T-helper 9 cell (primary cell): Measurements from ENCODE around the gene AGPAT2.

Experiments used
- DNase-seq: peaks from one replicate; pipeline ENCODE4 v3.0.0-alpha.2; 2020

Gene AGPAT2

DNA sequence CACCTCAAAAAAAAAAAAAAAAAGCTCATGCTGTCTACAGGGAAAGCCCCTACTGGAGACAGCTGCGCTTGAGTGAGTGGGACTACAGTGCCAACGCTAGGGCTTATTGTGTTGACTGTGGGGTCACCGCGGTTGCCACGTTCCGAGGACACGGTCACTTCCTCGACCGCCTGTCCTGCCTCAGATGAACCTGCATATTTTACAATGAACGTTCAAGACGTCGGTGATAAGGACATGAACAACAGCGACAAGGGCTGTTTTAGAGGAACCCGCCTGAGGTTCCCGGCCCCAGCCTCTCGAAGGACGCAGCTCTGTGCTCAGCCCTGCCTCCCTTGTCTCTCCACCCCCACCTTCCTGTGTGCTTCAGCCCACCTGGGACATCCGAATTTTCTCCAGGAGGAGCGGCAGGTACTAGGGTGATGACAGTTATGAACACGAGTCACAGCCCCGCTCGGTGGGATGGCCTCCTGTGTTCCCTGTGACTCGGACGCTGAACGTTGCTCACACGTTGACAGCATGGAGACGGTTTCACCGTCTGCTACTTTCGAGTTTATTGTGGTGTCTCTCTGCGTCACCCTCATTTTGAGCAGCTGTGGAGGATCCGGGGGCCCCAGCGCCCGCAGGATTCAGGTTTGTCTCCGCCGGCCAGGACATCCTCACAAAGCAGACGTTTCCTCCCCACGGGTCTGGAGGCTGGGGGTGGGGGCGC is 13.9 kb upstream of the AGPAT2 start:
- peak; percentile 35 for DNase-seq

DNA sequence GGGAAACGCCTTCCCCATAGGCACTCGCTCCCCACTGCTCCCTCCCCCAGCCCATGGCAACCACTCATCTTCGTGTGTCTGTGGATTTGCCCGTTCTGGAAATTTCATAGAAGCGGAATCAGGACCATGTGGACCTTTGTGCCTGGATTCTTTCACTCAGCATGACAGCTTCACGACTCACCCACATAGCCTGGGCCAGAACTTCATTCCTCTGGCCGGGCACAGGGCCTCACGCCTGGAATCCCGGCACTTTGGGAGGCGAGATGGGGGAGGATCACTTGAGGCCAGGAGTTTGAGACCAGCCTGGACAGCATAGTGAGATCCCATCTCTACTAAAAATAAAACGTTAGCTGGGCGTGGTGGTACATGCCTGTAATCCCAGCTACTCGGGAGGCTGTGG is 13.0 kb upstream of the AGPAT2 start:
- no peak for DNase-seq

DNA sequence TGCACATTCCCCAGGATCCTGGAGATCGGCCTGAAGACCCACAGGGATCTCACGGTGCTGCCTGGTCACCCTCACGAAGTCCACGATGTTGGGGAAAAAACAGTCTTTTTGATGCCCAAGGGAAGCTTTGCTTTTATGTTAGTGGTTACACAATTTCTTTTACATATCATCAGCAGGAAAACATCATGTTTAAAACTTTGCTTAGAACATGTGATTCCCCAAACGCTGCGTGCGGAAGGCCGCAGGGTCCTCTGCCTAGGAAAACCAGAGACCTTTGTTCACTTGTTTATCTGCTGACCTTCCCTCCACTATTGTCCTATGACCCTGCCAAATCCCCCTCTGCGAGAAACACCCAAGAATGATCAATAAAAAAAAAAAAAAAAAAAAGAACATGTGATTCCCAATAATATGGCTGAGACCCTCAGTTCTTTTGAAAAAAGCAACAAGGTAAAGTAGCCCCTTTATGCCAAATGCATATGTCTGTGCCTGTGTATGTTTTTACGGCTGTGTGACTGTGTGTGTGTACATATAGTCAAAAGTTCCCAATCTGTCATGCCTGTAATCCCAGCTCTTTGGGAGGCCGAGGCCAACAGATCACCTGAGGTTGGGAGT is 11.5 kb upstream of the AGPAT2 start:
- no peak for DNase-seq

- no peak for DNase-seq
Observed at GRCh38 chr9:136697821-136698526, 10.7 kb upstream of the AGPAT2 start.

DNA sequence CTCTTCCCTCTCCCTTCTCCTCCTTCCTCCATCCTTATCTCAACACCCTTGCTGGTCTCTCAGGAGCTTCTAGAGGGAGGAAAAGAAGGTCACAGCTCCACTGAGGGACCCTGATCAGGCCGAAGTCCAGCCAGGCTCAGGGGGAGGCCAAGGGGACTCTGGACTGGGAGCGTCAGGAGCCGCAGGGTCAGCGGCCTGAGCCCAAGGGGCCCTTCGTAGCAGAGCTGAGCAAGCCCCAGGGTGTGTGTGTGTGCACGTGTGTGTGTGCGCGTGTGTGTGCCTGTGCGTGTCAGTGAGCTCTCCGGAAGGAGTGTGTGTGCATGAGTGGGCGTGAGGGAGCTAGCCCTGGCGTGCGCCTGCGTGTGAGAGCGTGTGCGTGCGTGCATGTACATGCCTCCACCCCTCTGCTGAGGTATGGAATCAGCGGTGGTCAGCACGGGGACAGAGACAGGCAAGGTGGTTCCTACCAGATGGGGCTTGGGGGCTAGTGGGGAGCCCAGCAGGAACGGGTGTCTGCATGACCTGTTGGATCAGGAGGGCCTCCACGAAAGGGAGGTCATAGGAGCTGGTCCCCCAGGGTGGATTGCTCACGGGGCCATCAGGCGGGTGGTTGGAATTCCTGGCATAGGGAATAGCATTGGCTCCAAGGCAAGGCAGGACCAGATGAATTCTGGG is 10.0 kb upstream of the AGPAT2 start:
- DNase-seq = no peak

DNA sequence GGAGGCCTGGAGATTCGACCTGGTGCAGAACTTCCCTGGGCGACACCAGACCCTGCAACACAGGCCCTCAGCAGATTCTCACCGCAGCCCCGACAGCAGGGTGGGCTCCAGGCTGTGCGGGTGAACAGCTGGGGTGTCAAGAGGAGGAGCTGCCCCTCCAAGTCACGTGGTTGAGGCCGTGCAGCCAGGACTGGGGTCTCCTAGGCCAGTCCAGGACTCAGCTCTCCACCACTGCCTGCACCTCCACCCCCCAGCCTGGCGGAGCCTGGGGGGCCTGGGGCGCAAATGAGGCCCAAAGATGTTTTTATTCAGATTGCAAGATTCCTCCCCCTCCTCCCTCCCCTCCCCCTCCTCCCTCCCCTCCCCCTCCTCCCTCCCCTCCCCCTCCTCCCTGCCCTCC is 9.2 kb upstream of the AGPAT2 start:
- DNase-seq = no peak

GRCh38 chr9:136695955-136696354 is 8.7 kb upstream of the AGPAT2 start:
- DNase-seq = no peak

DNA sequence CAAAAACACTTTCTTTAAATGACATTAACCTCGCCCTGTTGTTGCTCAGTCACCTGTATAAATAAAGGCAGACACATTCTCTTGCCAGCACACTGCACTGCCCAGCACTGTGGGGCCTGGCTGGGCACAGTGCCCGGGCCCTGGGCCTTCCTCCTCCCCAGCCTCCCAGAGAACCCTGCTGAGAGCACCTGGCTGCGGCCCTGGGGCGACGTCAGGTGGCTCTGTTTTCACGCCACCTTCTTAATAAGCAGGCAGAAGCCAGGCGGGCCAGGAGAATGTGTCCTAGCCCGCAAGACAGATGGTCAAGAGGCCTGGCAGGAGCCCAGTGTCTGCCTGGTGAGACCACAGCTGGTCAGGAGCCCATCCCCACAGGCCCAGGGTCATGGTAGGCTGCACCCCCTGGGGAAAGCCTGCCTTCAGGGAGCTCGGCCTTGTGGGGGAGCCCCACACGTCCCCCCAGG is 8.2 kb upstream of the AGPAT2 start:
- no peak for DNase-seq

DNA sequence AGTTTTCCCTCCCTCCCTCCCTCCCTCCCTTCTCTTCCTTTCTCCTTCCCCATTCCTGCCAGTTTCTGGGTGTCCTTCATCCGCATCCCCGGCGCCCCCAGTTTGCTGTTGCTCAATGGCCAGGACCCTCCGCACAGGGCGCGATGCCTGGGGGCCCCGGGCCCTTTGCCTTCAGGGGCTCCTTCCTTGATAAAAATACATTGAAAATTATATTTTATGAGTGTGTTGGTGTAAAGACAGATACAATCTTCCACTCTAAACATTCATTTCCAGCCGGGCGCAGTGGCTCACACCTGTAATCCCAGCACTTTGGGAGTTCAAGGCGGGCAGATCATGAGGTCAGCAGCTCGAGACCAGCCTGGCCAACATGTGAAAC is 7.6 kb upstream of the AGPAT2 start:
- DNase-seq = no peak

DNA sequence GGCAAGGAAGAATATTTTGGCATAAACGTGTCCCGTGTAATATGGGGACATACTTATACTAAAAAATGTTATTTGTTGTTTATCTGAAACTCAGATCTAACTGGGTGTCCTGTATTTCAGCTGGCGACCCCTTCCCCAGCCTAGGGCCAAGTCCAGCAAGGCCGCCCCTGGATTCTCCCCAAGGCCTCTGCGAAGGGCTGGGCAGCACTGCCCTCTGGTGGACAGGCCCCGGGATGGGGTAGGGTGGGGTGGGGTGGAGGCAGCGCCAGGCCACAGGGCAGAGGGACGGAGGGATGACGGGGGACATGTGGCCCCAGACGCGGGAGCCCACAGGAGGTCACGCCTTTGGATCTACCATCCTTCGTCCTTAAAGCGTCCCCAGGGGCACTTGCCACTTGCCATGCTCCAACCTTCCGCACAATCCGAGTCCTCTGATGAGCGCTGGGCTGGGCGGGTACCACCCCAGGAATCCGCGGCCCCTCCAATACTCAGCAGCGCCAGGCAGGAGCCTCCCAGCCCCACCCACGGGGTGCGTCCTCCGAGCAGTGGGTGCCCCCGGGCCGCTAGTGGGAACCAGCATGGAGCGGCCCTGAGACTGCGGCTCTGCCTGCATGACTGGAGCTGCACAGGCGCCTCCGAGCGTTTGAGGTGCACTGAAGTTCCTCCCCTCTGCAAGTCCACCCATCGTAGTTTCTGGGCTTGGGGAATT is 7.1 kb upstream of the AGPAT2 start:
- no peak for DNase-seq

- DNase-seq = no peak
Observed at GRCh38 chr9:136693490-136694162, 6.4 kb upstream of the AGPAT2 start.

DNA sequence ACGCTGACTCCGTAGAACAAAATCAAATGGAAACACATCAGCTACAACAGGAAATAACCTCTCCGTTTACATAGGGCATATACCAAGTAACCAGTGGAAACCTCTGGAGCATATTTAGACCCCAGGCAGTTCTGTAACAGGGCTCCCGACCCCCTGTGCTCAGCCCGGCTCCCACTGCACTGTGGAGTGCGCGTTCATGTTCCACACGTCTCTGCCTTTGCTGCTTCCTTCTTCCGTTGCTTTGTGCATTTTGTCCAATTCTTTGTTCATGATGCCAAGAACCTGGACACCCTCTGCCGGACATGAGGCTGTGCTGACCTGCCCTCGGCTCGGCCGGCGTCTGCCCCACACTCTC is 5.9 kb upstream of the AGPAT2 start:
- DNase-seq = no peak

DNA sequence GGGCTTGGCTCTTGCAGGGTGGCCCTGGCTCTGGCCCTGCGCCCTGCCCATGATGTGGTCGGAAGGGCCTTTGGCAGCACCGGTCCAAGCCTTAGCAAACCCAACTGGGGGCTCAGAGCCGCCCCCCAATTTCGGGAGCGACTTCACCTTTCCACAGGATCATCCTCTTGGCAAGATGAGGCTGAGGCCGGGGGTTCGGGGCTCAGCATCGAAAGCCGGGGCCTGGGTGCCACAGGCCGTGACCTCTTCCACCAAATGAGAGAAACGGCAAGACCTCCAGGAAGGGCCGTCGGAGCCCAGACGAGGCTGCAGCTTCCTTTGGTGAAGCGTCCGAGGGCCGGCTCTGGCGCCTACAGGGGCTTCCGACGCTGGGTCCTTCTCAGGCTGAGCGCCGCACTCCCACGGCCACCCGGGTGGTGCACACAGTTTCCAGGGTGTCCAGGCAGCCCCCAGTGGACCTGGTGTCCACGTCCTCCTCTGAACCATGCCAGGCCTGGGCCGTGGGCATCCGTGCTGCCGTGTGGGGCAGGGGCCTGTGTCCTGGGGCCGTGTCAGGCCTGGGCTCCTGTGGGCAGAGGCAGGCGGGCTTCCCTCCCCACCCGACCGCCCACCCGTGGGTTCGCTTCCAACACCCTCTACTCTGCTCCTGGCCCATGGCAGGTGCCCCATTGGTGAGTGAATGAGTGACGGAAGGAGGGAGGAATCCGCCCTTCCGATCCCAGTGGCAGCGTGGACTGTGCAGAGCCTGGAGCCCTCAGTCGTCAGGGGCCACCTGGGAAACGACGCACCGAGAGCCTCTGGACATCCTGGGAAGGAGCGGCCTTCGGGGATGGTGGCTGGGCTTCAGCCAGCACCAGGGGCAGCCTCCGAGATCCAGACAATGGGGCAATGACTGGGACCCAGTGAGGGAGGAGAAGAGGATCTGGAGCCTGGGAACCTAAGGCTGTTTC is 5.2 kb upstream of the AGPAT2 start:
- DNase-seq = no peak

DNA sequence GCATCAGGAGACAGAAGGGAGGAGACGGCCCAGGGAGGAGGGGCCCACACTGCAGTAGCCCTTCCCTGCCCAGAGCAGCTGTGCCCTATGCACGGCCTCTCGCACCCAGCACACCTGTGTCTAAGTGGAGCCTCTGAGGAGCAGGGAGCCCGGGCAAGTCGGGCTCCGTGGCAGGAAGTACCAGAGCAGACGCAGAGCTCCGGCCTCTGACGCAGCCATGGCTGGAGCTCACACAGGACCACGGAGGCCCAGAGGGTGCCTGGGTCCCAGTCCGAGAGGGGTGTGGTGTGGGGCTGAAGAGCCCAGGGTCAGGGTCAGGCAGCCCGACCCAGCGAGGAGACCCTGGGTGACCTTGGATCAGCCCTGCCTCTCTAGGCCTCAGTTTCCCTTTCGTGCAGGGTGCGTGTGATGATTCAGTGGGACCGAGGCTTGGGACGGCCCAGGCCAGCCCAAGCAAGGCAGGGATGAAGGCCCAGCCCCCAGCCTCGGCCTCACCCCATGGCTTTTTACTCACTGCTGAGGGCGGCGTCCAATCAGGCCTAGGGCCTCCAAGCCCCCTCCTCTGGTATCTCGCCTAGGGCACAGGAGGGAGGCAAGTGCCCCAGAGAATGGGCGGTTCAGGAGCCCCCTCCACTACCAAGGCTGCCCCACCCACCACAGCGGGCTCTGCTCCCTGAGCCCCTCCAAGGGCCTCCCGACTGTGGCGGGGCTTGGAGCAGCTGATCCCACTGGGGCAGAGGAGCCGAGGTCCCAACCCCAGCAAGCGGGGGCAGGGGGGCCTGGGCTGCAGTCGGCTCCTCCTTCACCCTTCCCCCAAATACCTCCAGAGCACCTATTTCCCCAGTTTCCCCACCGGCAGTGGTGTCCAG is 4.3 kb upstream of the AGPAT2 start:
- no peak for DNase-seq

DNA sequence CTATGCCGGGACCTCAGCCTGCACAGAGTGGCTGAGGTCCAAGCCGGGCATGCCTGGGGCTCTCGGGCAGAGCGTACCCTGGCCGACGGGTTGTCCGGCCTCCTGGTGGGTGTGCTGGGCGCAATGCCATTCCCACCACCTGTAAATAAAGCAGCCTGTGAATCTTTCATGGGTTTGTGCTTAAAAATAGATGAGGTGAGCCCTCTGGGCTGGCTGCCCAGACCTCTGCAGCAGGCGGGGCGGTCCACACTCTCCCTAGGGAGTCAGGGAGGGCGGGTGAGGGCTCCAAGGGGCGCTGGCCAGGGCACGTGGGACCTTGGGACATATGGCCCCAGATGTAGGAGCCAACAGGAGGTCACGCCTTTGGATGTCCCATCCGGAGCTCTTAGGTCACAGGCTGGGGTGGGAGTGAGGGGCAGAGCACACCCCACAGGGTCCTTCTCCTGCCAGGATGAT is 3.6 kb upstream of the AGPAT2 start:
- DNase-seq = no peak

DNA sequence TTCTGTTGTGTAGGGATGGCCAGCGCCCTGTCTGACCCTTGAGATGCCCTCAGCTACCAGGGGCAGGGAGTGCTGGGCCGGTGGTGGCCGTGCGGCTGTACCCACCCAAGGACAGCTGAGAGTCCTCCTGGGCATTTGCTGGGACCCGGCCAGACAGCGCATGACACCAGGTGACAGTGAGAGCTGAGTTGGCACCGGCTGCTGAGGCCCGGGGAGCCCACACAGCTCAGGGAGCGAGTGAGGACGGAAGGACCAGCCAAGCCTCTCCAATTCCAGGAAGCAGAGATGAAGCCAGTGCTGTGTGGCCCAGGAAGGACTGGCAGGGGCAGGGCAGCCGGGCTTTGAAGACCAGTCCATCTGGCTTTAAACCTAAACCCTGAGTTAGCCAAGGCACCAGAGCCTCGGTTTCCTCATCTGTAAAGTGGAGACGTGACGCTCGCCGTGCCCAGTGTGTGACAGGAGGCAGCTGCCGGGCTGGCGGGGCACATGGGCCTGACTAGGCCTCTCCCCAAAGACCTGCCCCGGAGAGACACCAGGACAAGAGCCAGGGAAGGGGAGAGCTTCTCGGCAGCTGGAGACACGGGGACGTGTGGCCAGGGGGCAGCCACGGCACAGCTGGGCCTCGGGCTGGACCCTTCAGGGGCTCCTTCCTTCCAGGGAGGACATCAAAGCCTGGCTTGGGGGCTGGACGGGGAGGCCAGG is 3.0 kb upstream of the AGPAT2 start:
- DNase-seq = no peak

DNA sequence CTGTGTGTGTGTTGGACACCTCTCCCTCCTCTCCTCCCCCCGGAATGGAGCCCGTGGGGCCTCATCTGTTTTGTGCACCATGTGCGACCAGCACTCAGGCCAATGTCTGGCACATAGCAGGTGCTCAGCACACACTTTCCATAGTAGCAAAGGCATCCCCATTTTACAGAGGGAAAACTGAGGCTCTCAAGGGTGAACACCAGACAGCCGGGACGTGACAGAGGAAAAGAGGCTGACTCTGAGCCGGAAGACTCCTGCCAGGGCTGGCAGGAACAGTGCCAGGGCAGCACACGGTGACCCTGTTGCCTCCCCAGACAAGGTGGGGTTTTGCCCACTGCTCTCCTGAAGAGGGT is 1.8 kb upstream of the AGPAT2 start:
- no peak for DNase-seq

GRCh38 chr9:136688274-136689107 is 1.2 kb upstream of the AGPAT2 start:
- DNase-seq = no peak
